ENCODE data around the gene DPH5. TPM values are rescaled to one million over a fixed set of nuclear protein-coding genes. Genes with fewer than 3 reads are reported as not detected.
"Not testable (repeated sequence)": the region's sequence is repeated elsewhere in the genome, so short reads cannot be mapped to it uniquely, and the experiment has no call there.

The DPH5 gene
- total RNA-seq: 10 to 100 TPM; 15.4 to 23.1 (median 22.3) TPM
- long read RNA-seq, donor 1, transcript DPH5-203 (8 exons, 1,316 nt): major isoform, 8 of 13 reads
- long read RNA-seq, donor 1, partial matches to known transcripts: 0 of 13 reads
- long read RNA-seq, donor 1, other reads (novel, unspliced or antisense): 3 of 13 reads
- long read RNA-seq, donor 2, transcript DPH5-203 (8 exons, 1,316 nt): major isoform, 11 of 27 reads
- long read RNA-seq, donor 2, partial matches to known transcripts: 0 of 27 reads
- long read RNA-seq, donor 2, other reads (novel, unspliced or antisense): 9 of 27 reads

DNA sequence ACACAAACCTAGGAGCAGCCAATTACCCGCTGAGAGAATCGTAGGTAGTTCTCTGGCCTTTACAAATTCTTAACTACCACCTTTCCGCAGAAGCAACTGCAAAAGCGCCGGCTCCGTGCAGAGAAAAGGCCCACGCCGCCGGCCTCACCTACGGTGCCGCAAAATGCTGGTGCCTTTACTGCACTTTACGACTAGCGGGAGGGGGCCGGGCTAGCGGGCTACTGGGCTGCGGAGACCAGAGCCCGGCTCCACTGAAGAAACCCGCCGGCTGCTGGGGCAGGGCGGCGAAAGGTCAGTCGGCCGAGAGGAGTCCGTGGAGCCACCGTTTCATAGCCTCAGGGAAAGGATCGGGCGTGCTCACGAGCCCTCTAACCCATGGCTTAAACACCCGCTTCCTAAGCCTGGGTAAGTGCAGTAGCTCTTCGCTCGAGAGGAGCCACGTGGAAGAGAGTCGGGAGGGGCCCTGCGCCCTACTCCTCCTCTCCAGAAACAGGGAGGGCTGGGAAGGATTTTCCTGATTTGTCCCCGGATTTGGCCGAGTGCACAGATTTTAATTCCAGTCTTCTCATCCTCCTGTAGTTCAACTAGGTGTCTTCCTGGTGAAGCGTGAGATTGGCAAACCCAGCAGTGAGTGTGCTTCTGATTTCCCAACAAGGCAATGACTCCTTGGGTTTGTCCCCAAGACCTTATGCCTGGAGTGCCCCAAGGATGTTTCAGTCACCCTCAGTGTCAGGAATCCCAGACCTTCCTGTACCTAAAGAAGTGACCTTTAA lies at the start of gene DPH5:
DPH5 (minus strand) TSS at position 128 of the 773 bp plus-strand sequence. CDS start 341 bp downstream, outside the sequence.
- peak; percentile 93 to 96 (median 94) for DNase-seq
- intact Hi-C loops (cut with DNase I, micrococcal nuclease): no loop called here
- H3K36me3 ChIP-seq (ENCODE audit: low read depth): no peaks in the 10 kb centered on the region
- TF ChIP-seq, protein P1, sequence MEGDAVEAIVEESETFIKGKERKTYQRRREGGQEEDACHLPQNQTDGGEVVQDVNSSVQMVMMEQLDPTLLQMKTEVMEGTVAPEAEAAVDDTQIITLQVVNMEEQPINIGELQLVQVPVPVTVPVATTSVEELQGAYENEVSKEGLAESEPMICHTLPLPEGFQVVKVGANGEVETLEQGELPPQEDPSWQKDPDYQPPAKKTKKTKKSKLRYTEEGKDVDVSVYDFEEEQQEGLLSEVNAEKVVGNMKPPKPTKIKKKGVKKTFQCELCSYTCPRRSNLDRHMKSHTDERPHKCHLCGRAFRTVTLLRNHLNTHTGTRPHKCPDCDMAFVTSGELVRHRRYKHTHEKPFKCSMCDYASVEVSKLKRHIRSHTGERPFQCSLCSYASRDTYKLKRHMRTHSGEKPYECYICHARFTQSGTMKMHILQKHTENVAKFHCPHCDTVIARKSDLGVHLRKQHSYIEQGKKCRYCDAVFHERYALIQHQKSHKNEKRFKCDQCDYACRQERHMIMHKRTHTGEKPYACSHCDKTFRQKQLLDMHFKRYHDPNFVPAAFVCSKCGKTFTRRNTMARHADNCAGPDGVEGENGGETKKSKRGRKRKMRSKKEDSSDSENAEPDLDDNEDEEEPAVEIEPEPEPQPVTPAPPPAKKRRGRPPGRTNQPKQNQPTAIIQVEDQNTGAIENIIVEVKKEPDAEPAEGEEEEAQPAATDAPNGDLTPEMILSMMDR (IDR thresholded peaks at IDR 0.05): no peak
- peak; percentile 99 for ATAC-seq
- H3K4me1 ChIP-seq (ENCODE audit: low read depth): peaks cover 12% of the 10 kb centered on the region
- H3K9me3 ChIP-seq: no peaks in the 10 kb centered on the region
- H3K4me3 ChIP-seq: peak within 1 kb of the TSS; percentile 49

GRCh38 chr1:101073836-101074235 lies 48.3 kb upstream of the DPH5 start:
- no peak for DNase-seq
- H3K4me1 ChIP-seq (ENCODE audit: low read depth): no peaks in the 10 kb centered on the region
- H3K9me3 ChIP-seq: no peaks in the 10 kb centered on the region
- H3K36me3 ChIP-seq (ENCODE audit: low read depth): no peaks in the 10 kb centered on the region
- intact Hi-C loops (cut with DNase I, micrococcal nuclease): no loop called here
- ATAC-seq: no peak
- TF ChIP-seq, protein P1 (IDR thresholded peaks at IDR 0.05): no peak
- H3K4me3 ChIP-seq: no peak overlapping the region

GRCh38 chr1:101071470-101071891 lies 45.9 kb upstream of the DPH5 start:
- H3K4me3 ChIP-seq: no peak overlapping the region
- no peaks in the 10 kb centered on the region for H3K4me1 ChIP-seq (ENCODE audit: low read depth)
- no peaks in the 10 kb centered on the region for H3K36me3 ChIP-seq (ENCODE audit: low read depth)
- ATAC-seq (no peak), DNase-seq (no peak)
- intact Hi-C loops (cut with DNase I, micrococcal nuclease): no loop called here
- no peaks in the 10 kb centered on the region for H3K9me3 ChIP-seq
- TF ChIP-seq, protein P1 (IDR thresholded peaks at IDR 0.05): no peak

GRCh38 chr1:101069158-101069557 lies 43.6 kb upstream of the DPH5 start:
- ATAC-seq (no peak), DNase-seq (no peak)
- Histone ChIP-seq H3K36me3 (ENCODE audit: low read depth) (no peaks in the 10 kb centered on the region), H3K4me3 (no peak overlapping the region), H3K9me3 (no peaks in the 10 kb centered on the region), H3K4me1 (ENCODE audit: low read depth) (no peaks in the 10 kb centered on the region)
- TF ChIP-seq, protein P1 (IDR thresholded peaks at IDR 0.05): no peak
- intact Hi-C loops (cut with DNase I, micrococcal nuclease): no loop called here

DNA sequence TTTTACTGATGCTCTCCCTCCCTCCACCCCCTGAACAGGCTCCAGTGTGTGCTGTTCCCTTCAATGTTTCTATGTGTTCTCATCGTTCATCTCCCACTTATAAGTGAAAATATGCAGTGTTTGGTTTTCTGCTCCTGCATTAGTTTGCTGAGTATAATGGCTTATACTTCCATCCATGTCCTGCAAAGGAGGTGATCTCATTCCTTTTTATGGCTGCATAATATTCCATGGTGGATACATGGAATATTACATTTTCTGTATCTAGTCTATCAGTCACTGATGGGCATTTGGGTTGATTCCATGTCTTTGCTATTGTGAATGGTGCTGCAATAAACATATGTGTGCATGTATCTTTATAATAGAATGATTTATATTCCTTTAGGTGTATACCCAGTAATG lies 41.4 kb upstream of the DPH5 start:
- DNase-seq; intact Hi-C loops (cut with DNase I, micrococcal nuclease); H3K36me3 ChIP-seq (ENCODE audit: low read depth); H3K4me1 ChIP-seq (ENCODE audit: low read depth); H3K9me3 ChIP-seq; ATAC-seq; H3K4me3 ChIP-seq: not testable (repeated sequence)

DNA sequence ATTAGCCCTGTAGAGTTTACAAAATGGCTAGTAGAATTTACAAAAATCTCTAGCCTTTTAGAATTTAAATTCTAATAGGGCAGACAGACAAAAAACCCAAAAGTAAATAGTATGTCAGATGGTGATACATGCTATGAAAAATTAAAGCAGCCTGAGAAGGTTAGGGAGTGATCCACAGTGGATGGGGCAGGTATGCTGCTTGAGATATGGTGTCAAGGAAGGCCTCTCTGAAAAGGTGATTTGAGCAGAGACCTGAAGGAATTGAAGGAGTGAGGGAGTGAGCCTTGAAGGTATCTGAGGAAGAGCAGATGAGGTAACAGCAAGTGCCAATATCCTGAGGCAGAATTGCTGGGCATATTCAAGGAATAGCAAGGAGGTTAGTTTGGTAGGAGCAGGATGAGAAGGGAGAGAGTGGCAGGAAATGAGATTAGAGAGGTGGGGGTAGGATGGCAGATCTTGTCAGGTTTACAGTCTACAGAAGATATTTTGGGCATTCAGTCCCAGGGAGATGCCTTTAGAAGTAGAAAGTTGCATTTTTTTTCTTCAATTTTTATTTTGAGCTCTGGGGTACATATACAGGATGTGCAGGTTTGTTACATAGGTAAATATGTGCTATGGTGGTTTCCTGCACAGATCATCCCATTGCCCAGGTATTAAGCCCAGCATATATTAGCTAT lies 40.8 kb upstream of the DPH5 start:
- H3K4me1 ChIP-seq (ENCODE audit: low read depth): no peaks in the 10 kb centered on the region
- no peaks in the 10 kb centered on the region for H3K9me3 ChIP-seq
- no peak overlapping the region for H3K4me3 ChIP-seq
- TF ChIP-seq, protein P1 (IDR thresholded peaks at IDR 0.05): no peak
- ATAC-seq (no peak), DNase-seq (no peak)
- no peaks in the 10 kb centered on the region for H3K36me3 ChIP-seq (ENCODE audit: low read depth)
- intact Hi-C loops (cut with DNase I, micrococcal nuclease): no loop called here

Measured in mucosa of descending colon (tissue), 3 donors.